SK-N-SH (cell line): Measurements from ENCODE around the gene PLEKHG2.

ENCODE experiments used
- EP300 ChIP-seq, 2 experiments: IDR thresholded peaks; 2 replicates each; pipeline versions ENCODE4 v1.4.0 to v1.6.1; 2012; ENCODE audit warnings: borderline replicate concordance in 1 of 2, low read depth in 1 of 2, low read length in 1 of 2
- EZH2phosphoT487 ChIP-seq: fragments of 200-600 bp; sonication (generic); IDR thresholded peaks from 2 replicates; pipeline ENCODE4 v1.6.1; 2017; ENCODE audit warnings: low read depth, mixed run types, mild to moderate bottlenecking, antibody characterized with exemption, moderate library complexity, borderline replicate concordance
- JUND ChIP-seq: IDR thresholded peaks from 2 replicates; pipeline ENCODE4 v1.4.0; 2012
- POLR2AphosphoS5 ChIP-seq: IDR thresholded peaks from 2 replicates; pipeline ENCODE4 v1.6.1; 2012; ENCODE audit warnings: low read depth, low read length
- RAD21 ChIP-seq: IDR thresholded peaks from 2 replicates; pipeline ENCODE4 v1.6.1; 2012; ENCODE audit warnings: mild to moderate bottlenecking, low read length
- SIN3A ChIP-seq: IDR thresholded peaks from 2 replicates; pipeline ENCODE4 v1.6.1; 2012; ENCODE audit warnings: low read depth, mild to moderate bottlenecking, low read length, moderate library complexity, borderline replicate concordance
- TAF1 ChIP-seq: IDR thresholded peaks from 2 replicates; pipeline ENCODE4 v1.6.1; 2012; ENCODE audit warnings: low read depth, mild to moderate bottlenecking, low read length, moderate library complexity, borderline replicate concordance
- TF ChIP-seq, protein P1 (sequence below): fragments of 200-600 bp; sonication (generic); IDR thresholded peaks from 2 replicates; pipeline ENCODE4 v1.6.1; 2017; ENCODE audit warnings: antibody characterized with exemption, mild to moderate bottlenecking, moderate library complexity
- TF ChIP-seq, protein P2 (sequence below): IDR thresholded peaks from 2 replicates; pipeline ENCODE4 v1.4.0; 2012; ENCODE audit warnings: low read depth, borderline replicate concordance
- TF ChIP-seq, protein P3 (sequence below): IDR thresholded peaks from 2 replicates; pipeline ENCODE4 v1.6.1; 2012; ENCODE audit warnings: mild to moderate bottlenecking, low read depth, low read length, moderate library complexity
- TF ChIP-seq, protein P4 (sequence below): IDR thresholded peaks from 2 replicates; pipeline ENCODE4 v1.4.0; 2012; ENCODE audit warnings: low read depth

DNA sequence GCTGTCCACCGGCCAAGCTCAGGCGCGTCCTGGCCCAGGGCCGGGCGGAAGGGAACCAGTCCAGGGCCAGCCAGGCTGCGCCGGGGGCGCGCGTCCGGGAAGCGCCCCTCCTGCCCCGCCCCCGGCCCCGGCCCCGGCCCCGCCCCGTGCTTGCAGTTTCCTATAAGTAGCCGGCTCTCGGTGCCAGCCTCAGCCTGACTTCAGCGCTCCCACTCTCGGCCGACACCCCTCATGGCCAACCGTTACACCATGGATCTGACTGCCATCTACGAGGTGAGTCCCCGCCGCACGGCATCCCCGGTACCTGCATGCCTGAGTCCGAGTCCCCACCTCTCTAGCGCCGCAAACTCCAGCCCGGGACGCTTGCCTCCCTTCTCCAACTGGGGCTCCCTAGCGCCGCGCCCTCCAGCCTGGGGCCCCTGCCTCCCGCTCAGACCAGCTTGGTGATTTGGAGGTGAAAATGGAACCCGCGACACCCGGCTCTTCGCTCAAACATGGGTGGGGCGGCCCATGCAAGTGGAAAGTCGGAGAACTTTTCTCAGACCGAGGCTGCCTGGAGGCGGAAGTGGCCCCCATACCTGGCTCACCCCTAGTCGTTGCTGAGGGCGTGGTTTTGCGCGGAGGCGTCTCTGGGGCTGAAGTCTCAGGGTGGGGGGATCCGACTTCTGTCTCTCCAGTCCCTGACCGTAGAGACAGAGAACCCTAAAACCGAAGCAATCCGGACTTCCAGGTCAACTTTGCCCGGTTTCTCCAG lies 5.6 kb upstream of the PLEKHG2 start, which contains the start of gene ZFP36:
- TF ChIP-seq, protein P1, sequence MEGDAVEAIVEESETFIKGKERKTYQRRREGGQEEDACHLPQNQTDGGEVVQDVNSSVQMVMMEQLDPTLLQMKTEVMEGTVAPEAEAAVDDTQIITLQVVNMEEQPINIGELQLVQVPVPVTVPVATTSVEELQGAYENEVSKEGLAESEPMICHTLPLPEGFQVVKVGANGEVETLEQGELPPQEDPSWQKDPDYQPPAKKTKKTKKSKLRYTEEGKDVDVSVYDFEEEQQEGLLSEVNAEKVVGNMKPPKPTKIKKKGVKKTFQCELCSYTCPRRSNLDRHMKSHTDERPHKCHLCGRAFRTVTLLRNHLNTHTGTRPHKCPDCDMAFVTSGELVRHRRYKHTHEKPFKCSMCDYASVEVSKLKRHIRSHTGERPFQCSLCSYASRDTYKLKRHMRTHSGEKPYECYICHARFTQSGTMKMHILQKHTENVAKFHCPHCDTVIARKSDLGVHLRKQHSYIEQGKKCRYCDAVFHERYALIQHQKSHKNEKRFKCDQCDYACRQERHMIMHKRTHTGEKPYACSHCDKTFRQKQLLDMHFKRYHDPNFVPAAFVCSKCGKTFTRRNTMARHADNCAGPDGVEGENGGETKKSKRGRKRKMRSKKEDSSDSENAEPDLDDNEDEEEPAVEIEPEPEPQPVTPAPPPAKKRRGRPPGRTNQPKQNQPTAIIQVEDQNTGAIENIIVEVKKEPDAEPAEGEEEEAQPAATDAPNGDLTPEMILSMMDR: 0 out of 2 replicates have a peak, but pooled peaks have one; percentile 14
- TF ChIP-seq SIN3A (peak; percentile 91), RAD21 (no peak), TAF1 (peak; percentile 70; the same call in 1 of the 2 replicates), POLR2AphosphoS5 (peak; percentile 99), EZH2phosphoT487 (no peak), EP300 (IDR thresholded peaks at IDR 0.05; ENCODE audit: borderline replicate concordance in 1 of 2, low read depth in 1 of 2, low read length in 1 of 2) (no peak), JUND (no peak)
- TF ChIP-seq, protein P2, sequence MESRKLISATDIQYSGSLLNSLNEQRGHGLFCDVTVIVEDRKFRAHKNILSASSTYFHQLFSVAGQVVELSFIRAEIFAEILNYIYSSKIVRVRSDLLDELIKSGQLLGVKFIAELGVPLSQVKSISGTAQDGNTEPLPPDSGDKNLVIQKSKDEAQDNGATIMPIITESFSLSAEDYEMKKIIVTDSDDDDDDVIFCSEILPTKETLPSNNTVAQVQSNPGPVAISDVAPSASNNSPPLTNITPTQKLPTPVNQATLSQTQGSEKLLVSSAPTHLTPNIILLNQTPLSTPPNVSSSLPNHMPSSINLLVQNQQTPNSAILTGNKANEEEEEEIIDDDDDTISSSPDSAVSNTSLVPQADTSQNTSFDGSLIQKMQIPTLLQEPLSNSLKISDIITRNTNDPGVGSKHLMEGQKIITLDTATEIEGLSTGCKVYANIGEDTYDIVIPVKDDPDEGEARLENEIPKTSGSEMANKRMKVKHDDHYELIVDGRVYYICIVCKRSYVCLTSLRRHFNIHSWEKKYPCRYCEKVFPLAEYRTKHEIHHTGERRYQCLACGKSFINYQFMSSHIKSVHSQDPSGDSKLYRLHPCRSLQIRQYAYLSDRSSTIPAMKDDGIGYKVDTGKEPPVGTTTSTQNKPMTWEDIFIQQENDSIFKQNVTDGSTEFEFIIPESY: no peak
- TF ChIP-seq, protein P3, sequence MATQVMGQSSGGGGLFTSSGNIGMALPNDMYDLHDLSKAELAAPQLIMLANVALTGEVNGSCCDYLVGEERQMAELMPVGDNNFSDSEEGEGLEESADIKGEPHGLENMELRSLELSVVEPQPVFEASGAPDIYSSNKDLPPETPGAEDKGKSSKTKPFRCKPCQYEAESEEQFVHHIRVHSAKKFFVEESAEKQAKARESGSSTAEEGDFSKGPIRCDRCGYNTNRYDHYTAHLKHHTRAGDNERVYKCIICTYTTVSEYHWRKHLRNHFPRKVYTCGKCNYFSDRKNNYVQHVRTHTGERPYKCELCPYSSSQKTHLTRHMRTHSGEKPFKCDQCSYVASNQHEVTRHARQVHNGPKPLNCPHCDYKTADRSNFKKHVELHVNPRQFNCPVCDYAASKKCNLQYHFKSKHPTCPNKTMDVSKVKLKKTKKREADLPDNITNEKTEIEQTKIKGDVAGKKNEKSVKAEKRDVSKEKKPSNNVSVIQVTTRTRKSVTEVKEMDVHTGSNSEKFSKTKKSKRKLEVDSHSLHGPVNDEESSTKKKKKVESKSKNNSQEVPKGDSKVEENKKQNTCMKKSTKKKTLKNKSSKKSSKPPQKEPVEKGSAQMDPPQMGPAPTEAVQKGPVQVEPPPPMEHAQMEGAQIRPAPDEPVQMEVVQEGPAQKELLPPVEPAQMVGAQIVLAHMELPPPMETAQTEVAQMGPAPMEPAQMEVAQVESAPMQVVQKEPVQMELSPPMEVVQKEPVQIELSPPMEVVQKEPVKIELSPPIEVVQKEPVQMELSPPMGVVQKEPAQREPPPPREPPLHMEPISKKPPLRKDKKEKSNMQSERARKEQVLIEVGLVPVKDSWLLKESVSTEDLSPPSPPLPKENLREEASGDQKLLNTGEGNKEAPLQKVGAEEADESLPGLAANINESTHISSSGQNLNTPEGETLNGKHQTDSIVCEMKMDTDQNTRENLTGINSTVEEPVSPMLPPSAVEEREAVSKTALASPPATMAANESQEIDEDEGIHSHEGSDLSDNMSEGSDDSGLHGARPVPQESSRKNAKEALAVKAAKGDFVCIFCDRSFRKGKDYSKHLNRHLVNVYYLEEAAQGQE: no peak
- TF ChIP-seq, protein P4, sequence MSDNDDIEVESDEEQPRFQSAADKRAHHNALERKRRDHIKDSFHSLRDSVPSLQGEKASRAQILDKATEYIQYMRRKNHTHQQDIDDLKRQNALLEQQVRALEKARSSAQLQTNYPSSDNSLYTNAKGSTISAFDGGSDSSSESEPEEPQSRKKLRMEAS: no peak; the same call in 1 of the 2 replicates
